NCI-H2196 treated with DMSO at 0.1 percent for 48 hours (cell line): ENCODE data around the gene LINC01488.

Source experiments
- DNase-seq: peaks from one replicate; lab custom pipeline; 2025; ENCODE audit not compliant: unreplicated experiment; lab: John Stamatoyannopoulos, UW

The LINC01488 gene

GRCh38 chr11:69481393-69481844 lies at the start of gene LINC01488:
LINC01488 (plus strand) TSS chr11:69481663.
- DNase-seq = no peak

GRCh38 chr11:69431893-69432738 lies 49.3 kb upstream of the LINC01488 start:
- DNase-seq = no peak

GRCh38 chr11:69433741-69434140 lies 47.7 kb upstream of the LINC01488 start:
- DNase-seq = no peak

- DNase-seq = no peak
These were observed 47.0 kb upstream of the LINC01488 start for GRCh38 chr11:69434471-69434931.

- no peak for DNase-seq
These were observed 46.1 kb upstream of the LINC01488 start for GRCh38 chr11:69435161-69435986.

- DNase-seq = no peak
These were observed 45.2 kb upstream of the LINC01488 start for GRCh38 chr11:69436041-69436982.

GRCh38 chr11:69437001-69437875 lies 44.2 kb upstream of the LINC01488 start:
- DNase-seq = no peak

GRCh38 chr11:69437876-69438205 lies 43.6 kb upstream of the LINC01488 start:
- no peak for DNase-seq

- no peak for DNase-seq
These were observed 43.1 kb upstream of the LINC01488 start for GRCh38 chr11:69438286-69438920.

GRCh38 chr11:69439127-69439526 lies 42.3 kb upstream of the LINC01488 start:
- no peak for DNase-seq

GRCh38 chr11:69439651-69440464 lies 41.6 kb upstream of the LINC01488 start:
- no peak for DNase-seq

GRCh38 chr11:69440876-69441275 lies 40.6 kb upstream of the LINC01488 start:
- DNase-seq = no peak

- DNase-seq = no peak
These were observed 39.3 kb upstream of the LINC01488 start for GRCh38 chr11:69442012-69442806.

GRCh38 chr11:69442807-69443137 lies 38.7 kb upstream of the LINC01488 start:
- no peak for DNase-seq

GRCh38 chr11:69443138-69443967 lies 38.1 kb upstream of the LINC01488 start:
- peak; percentile 12 for DNase-seq

- DNase-seq = no peak
These were observed 37.5 kb upstream of the LINC01488 start for GRCh38 chr11:69443968-69444364.
